ENCODE results near the gene TTC12.

DNA sequence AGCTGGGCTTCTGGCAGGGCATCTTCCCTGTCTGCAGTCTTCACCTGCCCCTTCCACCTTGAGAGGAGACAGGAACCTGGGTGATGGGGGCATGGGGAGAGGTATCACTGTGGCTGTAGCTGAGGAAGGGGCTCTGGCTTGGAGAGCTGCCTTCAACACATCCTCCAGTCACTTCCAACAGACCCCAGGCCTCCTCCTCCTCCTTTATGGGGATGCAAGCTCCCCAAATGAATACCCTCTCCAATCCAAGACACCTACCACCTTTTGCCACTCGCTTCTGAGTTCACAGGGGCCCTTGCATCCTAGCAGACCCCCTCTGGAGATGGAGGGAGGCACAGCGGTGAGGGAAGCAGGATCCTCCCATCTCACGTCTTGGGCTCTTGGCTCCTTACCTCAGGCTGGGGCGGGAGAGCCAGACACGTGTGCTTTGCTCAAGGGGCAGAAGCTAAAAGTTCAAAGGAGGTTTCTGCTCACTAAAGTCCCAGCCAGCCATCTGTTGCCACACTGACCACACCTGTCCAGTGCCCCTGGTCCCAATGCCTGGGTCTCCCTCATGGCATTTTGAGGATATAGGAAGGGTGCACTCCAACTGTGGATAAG, 86.3 kb downstream of the TTC12 start:
- no peak for TF ChIP-seq CTCF (conservative IDR thresholded peaks at IDR 0.05 in 1 of 2, IDR thresholded peaks at IDR 0.05 in 1 of 2; ENCODE audit: low read depth in 1 of 2, low read length in 2 of 2)
- no peak for TF ChIP-seq EZH2 (IDR thresholded peaks at IDR 0.05; ENCODE audit: low read length, missing control alignments)
